ENCODE data around the gene FBXO21. TPM values are rescaled to one million over a fixed set of nuclear protein-coding genes. Genes with fewer than 3 reads are reported as not detected.
"Not testable (repeated sequence)": the region's sequence is repeated elsewhere in the genome, so short reads cannot be mapped to it uniquely, and the experiment has no call there.

The FBXO21 gene
- total RNA-seq, 1 experiment from 2014 or later = 230 TPM

DNA sequence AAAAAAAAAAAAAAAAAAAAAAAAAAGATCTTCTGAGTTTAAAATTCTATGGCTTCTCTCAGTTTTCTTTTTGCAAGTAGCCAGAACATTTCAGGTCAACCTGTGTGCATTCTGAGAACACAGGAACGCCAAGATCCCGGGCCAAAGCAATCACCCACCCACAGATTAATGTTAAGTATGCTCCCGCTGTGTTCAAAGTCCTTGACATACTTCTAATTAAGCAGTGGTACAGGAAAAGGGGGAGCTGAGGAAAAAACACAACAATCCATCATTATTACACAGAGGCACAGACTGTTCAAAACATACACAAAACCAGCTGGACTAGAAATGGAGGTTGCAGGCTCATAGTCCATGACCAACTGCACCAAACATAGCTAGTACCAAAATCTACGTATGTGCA lies 2.8 kb downstream of the FBXO21 start:
- ATAC-seq (no peak), DNase-seq (no peak)
- no peak overlapping the region for H3K9ac ChIP-seq (ENCODE audit: low read length)
- ChIA-PET POLR2A (ENCODE audit: unreplicated experiment) (interaction anchor here (0.6 kb wide), 1 partner anchor 15 kb away, joined by 3 read pairs; no protein-coding TSS in a partner anchor), CTCF (no interaction called here)
- no peaks in the 10 kb centered on the region for H3K27me3 ChIP-seq (ENCODE audit: low read length)
- peaks cover 32% of the 10 kb centered on the region for H3K79me2 ChIP-seq (ENCODE audit: low read length)
- H2AFZ ChIP-seq (ENCODE audit: low read length) = no peak overlapping the region
- no peak overlapping the region for H3K27ac ChIP-seq (ENCODE audit: low read length)
- BruUV-seq (replicated peaks) = no TSS peak
- H3K9me3 ChIP-seq (ENCODE audit: low read length) = no peaks in the 10 kb centered on the region
- peaks cover 41% of the 10 kb centered on the region for H3K36me3 ChIP-seq (ENCODE audit: low read depth, low read length)
- H3K4me3 ChIP-seq (ENCODE audit: low read length) = no peak overlapping the region
- H3K4me1 ChIP-seq (ENCODE audit: insufficient read depth, low read length) = peaks cover 16% of the 10 kb centered on the region
- intact Hi-C loops (cut with micrococcal nuclease) = no loop called here
- H3F3A ChIP-seq (ENCODE audit: low read length, unreplicated experiment) = no peaks in the 10 kb centered on the region
- no peaks in the 10 kb centered on the region for H3K9me2 ChIP-seq (replicated peaks; ENCODE audit: low read length)
- H3K4me2 ChIP-seq (ENCODE audit: low read length) = no peak overlapping the region
- TF ChIP-seq EZH2 (IDR thresholded peaks at IDR 0.05; ENCODE audit: low read length, unreplicated experiment) (no peak), EZH2phosphoT487 (IDR thresholded peaks at IDR 0.05; ENCODE audit: borderline replicate concordance, low read length) (no peak)
- TF ChIP-seq, protein P1, sequence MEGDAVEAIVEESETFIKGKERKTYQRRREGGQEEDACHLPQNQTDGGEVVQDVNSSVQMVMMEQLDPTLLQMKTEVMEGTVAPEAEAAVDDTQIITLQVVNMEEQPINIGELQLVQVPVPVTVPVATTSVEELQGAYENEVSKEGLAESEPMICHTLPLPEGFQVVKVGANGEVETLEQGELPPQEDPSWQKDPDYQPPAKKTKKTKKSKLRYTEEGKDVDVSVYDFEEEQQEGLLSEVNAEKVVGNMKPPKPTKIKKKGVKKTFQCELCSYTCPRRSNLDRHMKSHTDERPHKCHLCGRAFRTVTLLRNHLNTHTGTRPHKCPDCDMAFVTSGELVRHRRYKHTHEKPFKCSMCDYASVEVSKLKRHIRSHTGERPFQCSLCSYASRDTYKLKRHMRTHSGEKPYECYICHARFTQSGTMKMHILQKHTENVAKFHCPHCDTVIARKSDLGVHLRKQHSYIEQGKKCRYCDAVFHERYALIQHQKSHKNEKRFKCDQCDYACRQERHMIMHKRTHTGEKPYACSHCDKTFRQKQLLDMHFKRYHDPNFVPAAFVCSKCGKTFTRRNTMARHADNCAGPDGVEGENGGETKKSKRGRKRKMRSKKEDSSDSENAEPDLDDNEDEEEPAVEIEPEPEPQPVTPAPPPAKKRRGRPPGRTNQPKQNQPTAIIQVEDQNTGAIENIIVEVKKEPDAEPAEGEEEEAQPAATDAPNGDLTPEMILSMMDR (conservative IDR thresholded peaks at IDR 0.05; ENCODE audit: low read depth, low read length) = no peak
- peaks cover 14% of the 10 kb centered on the region for H4K20me1 ChIP-seq (ENCODE audit: low read length)

DNA sequence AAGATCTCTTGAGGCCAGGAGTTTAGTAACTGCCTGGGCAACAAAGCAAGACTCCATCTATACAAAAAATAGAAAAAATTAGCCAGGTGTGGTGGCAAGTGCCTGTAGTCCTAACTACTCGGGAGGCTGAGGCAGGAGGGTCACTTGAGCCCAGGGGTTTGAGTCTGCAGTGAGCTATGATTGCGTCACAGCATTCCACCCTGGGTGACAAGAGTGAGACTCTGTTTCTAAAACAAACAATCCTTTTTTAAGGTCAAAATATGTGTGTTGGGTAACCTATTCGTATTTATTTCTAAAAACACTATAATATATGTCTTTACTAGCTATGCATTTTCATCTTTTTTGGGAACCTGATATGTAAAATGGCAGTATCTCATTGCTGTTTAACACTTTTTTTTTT lies 7.4 kb downstream of the FBXO21 start:
- Histone ChIP-seq H3K4me1 (ENCODE audit: insufficient read depth, low read length) (0 out of 2 replicates have a peak, but pooled peaks cover under 1% of the 10 kb centered on the region), H3K4me2 (ENCODE audit: low read length) (no peak overlapping the region), H4K20me1 (ENCODE audit: low read length) (no peaks in the 10 kb centered on the region), H3K79me2 (ENCODE audit: low read length) (peaks cover 12% of the 10 kb centered on the region), H3K9ac (ENCODE audit: low read length) (no peak overlapping the region), H3K36me3 (ENCODE audit: low read depth, low read length) (peaks cover 71% of the 10 kb centered on the region), H3K27ac (ENCODE audit: low read length) (no peak overlapping the region), H3K9me3 (ENCODE audit: low read length) (no peaks in the 10 kb centered on the region), H3K27me3 (ENCODE audit: low read length) (no peaks in the 10 kb centered on the region), H2AFZ (ENCODE audit: low read length) (no peak overlapping the region), H3K9me2 (replicated peaks; ENCODE audit: low read length) (no peaks in the 10 kb centered on the region), H3F3A (ENCODE audit: low read length, unreplicated experiment) (no peaks in the 10 kb centered on the region), H3K4me3 (ENCODE audit: low read length) (no peak overlapping the region)
- no peak for ATAC-seq
- CTCF ChIA-PET = no interaction called here
- intact Hi-C loops (cut with micrococcal nuclease) = no loop called here
- no peak for DNase-seq
- POLR2A ChIA-PET (ENCODE audit: unreplicated experiment) = no interaction called here
- BruUV-seq (replicated peaks) = no TSS peak
- TF ChIP-seq EZH2 (IDR thresholded peaks at IDR 0.05; ENCODE audit: low read length, unreplicated experiment) = no peak
- no peak for TF ChIP-seq EZH2phosphoT487 (IDR thresholded peaks at IDR 0.05; ENCODE audit: borderline replicate concordance, low read length)
- TF ChIP-seq, protein P1 (conservative IDR thresholded peaks at IDR 0.05; ENCODE audit: low read depth, low read length) = no peak

DNA sequence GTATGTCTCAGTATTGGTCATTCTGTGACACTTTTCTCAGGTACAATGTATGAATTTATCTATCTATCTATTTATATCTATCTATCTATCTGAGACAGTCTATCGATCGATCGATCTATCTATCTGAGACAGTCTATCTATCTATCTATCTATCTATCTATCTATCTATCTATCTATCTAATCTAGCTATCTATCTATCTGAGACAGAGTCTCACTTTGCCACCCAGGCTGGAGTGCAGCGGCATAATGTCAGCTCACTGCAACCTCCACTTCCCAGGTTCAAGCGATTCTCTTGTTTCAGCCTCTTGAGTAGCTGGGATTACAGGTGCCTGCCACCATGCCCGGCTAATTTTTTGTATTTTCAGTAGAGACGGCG lies 8.8 kb downstream of the FBXO21 start:
- H3K9me2 ChIP-seq (replicated peaks; ENCODE audit: low read length); H3K27ac ChIP-seq (ENCODE audit: low read length); ATAC-seq; POLR2A ChIA-PET (ENCODE audit: unreplicated experiment); H3K79me2 ChIP-seq (ENCODE audit: low read length); H3F3A ChIP-seq (ENCODE audit: low read length, unreplicated experiment); H2AFZ ChIP-seq (ENCODE audit: low read length); intact Hi-C loops (cut with micrococcal nuclease); H3K4me1 ChIP-seq (ENCODE audit: insufficient read depth, low read length); H3K4me2 ChIP-seq (ENCODE audit: low read length); BruUV-seq (replicated peaks); H3K4me3 ChIP-seq (ENCODE audit: low read length); H3K9me3 ChIP-seq (ENCODE audit: low read length); H4K20me1 ChIP-seq (ENCODE audit: low read length); H3K27me3 ChIP-seq (ENCODE audit: low read length); H3K9ac ChIP-seq (ENCODE audit: low read length); DNase-seq: not testable (repeated sequence)
- peaks cover 73% of the 10 kb centered on the region for H3K36me3 ChIP-seq (ENCODE audit: low read depth, low read length)
- CTCF ChIA-PET = interaction anchor here (0.8 kb wide), 1 partner anchor 32 kb away, joined by 3 read pairs; no protein-coding TSS in a partner anchor
